Epithelial cell of proximal tubule (primary cell): ENCODE data around the gene VASH2. TPM values are rescaled to one million over a fixed set of nuclear protein-coding genes. Genes with fewer than 3 reads are reported as not detected.

Experiments used
- DNase-seq: peaks from one replicate; pipeline ENCODE4 v3.0.0-alpha.2; 2011; ENCODE audit warnings: low read depth
- H3K4me3 ChIP-seq: 2 replicates; pipeline ENCODE4 v1.5.1; 2011; ENCODE audit warnings: low read depth, mild to moderate bottlenecking, low read length
- total RNA-seq: library from RNA; depleted of rRNA; stranded (reverse); fragments of >200 nt; gene quantifications from 2 replicates; pipeline ENCODE4 v1.2.3, GENCODE V29; 2015
- TF ChIP-seq, protein P1 (sequence below): conservative IDR thresholded peaks from 2 replicates; pipeline ENCODE4 v1.5.1; 2012; ENCODE audit warnings: low read depth, mild to moderate bottlenecking, low read length

The VASH2 gene
- total RNA-seq, 1 donor from 2014 or later, result 0.63 TPM

GRCh38 chr1:213035573-213035972 lies 85.2 kb downstream of the VASH2 start:
- DNase-seq, result no peak
- TF ChIP-seq, protein P1, sequence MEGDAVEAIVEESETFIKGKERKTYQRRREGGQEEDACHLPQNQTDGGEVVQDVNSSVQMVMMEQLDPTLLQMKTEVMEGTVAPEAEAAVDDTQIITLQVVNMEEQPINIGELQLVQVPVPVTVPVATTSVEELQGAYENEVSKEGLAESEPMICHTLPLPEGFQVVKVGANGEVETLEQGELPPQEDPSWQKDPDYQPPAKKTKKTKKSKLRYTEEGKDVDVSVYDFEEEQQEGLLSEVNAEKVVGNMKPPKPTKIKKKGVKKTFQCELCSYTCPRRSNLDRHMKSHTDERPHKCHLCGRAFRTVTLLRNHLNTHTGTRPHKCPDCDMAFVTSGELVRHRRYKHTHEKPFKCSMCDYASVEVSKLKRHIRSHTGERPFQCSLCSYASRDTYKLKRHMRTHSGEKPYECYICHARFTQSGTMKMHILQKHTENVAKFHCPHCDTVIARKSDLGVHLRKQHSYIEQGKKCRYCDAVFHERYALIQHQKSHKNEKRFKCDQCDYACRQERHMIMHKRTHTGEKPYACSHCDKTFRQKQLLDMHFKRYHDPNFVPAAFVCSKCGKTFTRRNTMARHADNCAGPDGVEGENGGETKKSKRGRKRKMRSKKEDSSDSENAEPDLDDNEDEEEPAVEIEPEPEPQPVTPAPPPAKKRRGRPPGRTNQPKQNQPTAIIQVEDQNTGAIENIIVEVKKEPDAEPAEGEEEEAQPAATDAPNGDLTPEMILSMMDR, result no peak
- no peak overlapping the region for H3K4me3 ChIP-seq

Other genes starting within 250 kb of the VASH2 start
- 31.2 and 52.6 TPM in 2 replicates for gene NSL1, start 158.8 kb upstream of the VASH2 start, total RNA-seq
- 10.7 and 12.9 TPM in 2 replicates for gene TATDN3, start 158.6 kb upstream of the VASH2 start, total RNA-seq
- gene SPATA45, start 102.9 kb upstream of the VASH2 start, total RNA-seq, result not detected in 2 replicates
- gene FLVCR1, start 92.3 kb upstream of the VASH2 start, total RNA-seq, result 6.9 and 7.0 TPM in 2 replicates
- gene ANGEL2, start 65.3 kb downstream of the VASH2 start, total RNA-seq, result 14.8 and 27.4 TPM in 2 replicates
- gene RPS6KC1, start 100.7 kb downstream of the VASH2 start, total RNA-seq, result 8.3 and 8.5 TPM in 2 replicates